Vagina (tissue), 2 donors: ENCODE measurements around the gene TJP1. TPM values are rescaled to one million over a fixed set of nuclear protein-coding genes. Genes with fewer than 3 reads are reported as not detected.

Experiments
- DNase-seq, 2 donors: peaks; one replicate each; pipeline ENCODE4 v3.0.0-alpha.2; 2017; ENCODE audit errors: extremely low spot score in 2 of 2
- H3K27ac ChIP-seq: fragments of 200-600 bp; sonication (generic); one replicate; pipeline ENCODE4 v1.5.1; 2019
- H3K27me3 ChIP-seq: fragments of 200-600 bp; sonication (generic); one replicate; pipeline ENCODE4 v1.5.1; 2019
- H3K36me3 ChIP-seq, 2 donors: fragments of 200-600 bp; sonication (generic); one replicate each; pipeline ENCODE4 v1.5.1; 2017 to 2019
- H3K4me1 ChIP-seq: fragments of 200-600 bp; sonication (generic); one replicate; pipeline ENCODE4 v1.5.1; 2019
- H3K4me3 ChIP-seq, 2 donors: fragments of 200-600 bp; sonication (generic); 1 replicate in 1 of 2; 2 replicates in 1 of 2; pipeline ENCODE4 v1.5.1; 2016 to 2019
- H3K9me3 ChIP-seq: fragments of 200-600 bp; sonication (generic); one replicate; pipeline ENCODE4 v1.5.1; 2019
- CTCF ChIP-seq, 3 experiments: fragments of 450-650 bp in 2 of 3; fragments of 200-600 bp in 1 of 3; sonication (generic) in 1 of 3; IDR thresholded peaks; one replicate each; pipeline ENCODE4 v1.5.1; 2017 to 2019; ENCODE audit warnings: antibody characterized with exemption in 3 of 3, mild to moderate bottlenecking in 2 of 3, moderate library complexity in 2 of 3
- POLR2A ChIP-seq, 2 donors: fragments of 450-650 bp; IDR thresholded peaks; one replicate each; pipeline ENCODE4 v1.6.1; 2017; ENCODE audit warnings: antibody characterized with exemption in 2 of 2, mild to moderate bottlenecking in 2 of 2, moderate library complexity in 2 of 2
- POLR2AphosphoS5 ChIP-seq, 2 donors: sonication (generic); formaldehyde crosslinking; IDR thresholded peaks; one replicate each; pipeline ENCODE4 v1.9.0; 2017; ENCODE audit warnings: antibody characterized with exemption in 2 of 2, mild to moderate bottlenecking in 2 of 2, low read depth in 1 of 2; ENCODE audit not compliant: insufficient read depth in 1 of 2
- intact Hi-C: fragments of 100-400 bp; cut with DNase I; formaldehyde crosslinking; loops from one replicate; pipeline ENCODE4 v1.15.1; 2023
- total RNA-seq: library from RNA; depleted of rRNA; stranded (reverse); fragments of >200 nt; gene quantifications from one replicate; pipeline ENCODE4 v1.2.3, GENCODE V29; 2016

TJP1 gene
- total RNA-seq, 1 donor from 2014 or later, result 110 TPM

- H3K27ac ChIP-seq, result no peak overlapping the region
These were observed 37.0 kb upstream of the TJP1 start for GRCh38 chr15:29859293-29859692.

GRCh38 chr15:29857221-29857789 is 35.0 kb upstream of the TJP1 start:
- Histone ChIP-seq H3K36me3 (no peaks in the 10 kb centered on the region), H3K4me1 (no peaks in the 10 kb centered on the region), H3K4me3 (no peak overlapping the region), H3K9me3 (no peaks in the 10 kb centered on the region), H3K27ac (no peak overlapping the region), H3K27me3 (no peaks in the 10 kb centered on the region)
- TF ChIP-seq POLR2A (IDR thresholded peaks at IDR 0.05) (no peak), CTCF (IDR thresholded peaks at IDR 0.05) (no peak), POLR2AphosphoS5 (IDR thresholded peaks at IDR 0.05; ENCODE audit: insufficient read depth in 1 of 2, low read depth in 1 of 2) (no peak)
- intact Hi-C loops, result no loop called here
- no peak for DNase-seq

More at GRCh38 chr15:29859293-29859692, 37.0 kb upstream of the TJP1 start:
- intact Hi-C loops, result no loop called here
- no peak for DNase-seq
- no peak for TF ChIP-seq POLR2AphosphoS5 (IDR thresholded peaks at IDR 0.05; ENCODE audit: insufficient read depth in 1 of 2, low read depth in 1 of 2)
- no peak for TF ChIP-seq POLR2A (IDR thresholded peaks at IDR 0.05)
- no peak for TF ChIP-seq CTCF (IDR thresholded peaks at IDR 0.05)
- H3K27me3 ChIP-seq, result no peaks in the 10 kb centered on the region
- H3K9me3 ChIP-seq, result no peaks in the 10 kb centered on the region
- H3K4me3 ChIP-seq, result no peak overlapping the region
- H3K4me1 ChIP-seq, result no peaks in the 10 kb centered on the region
- no peaks in the 10 kb centered on the region for H3K36me3 ChIP-seq

GRCh38 chr15:29854413-29854812 is 32.1 kb upstream of the TJP1 start:
- intact Hi-C loops, result no loop called here
- Histone ChIP-seq H3K27me3 (no peaks in the 10 kb centered on the region), H3K4me3 (no peak overlapping the region), H3K9me3 (no peaks in the 10 kb centered on the region), H3K27ac (no peak overlapping the region), H3K4me1 (no peaks in the 10 kb centered on the region), H3K36me3 (no peaks in the 10 kb centered on the region)
- no peak for DNase-seq
- no peak for TF ChIP-seq POLR2A (IDR thresholded peaks at IDR 0.05)
- no peak for TF ChIP-seq CTCF (IDR thresholded peaks at IDR 0.05)
- no peak for TF ChIP-seq POLR2AphosphoS5 (IDR thresholded peaks at IDR 0.05; ENCODE audit: insufficient read depth in 1 of 2, low read depth in 1 of 2)

- no peak for TF ChIP-seq CTCF (IDR thresholded peaks at IDR 0.05)
- TF ChIP-seq POLR2AphosphoS5 (IDR thresholded peaks at IDR 0.05; ENCODE audit: insufficient read depth in 1 of 2, low read depth in 1 of 2), result no peak
- TF ChIP-seq POLR2A (IDR thresholded peaks at IDR 0.05), result no peak
- Histone ChIP-seq H3K9me3 (no peaks in the 10 kb centered on the region), H3K4me3 (no peak overlapping the region), H3K4me1 (no peaks in the 10 kb centered on the region), H3K27me3 (no peaks in the 10 kb centered on the region), H3K27ac (no peak overlapping the region), H3K36me3 (no peaks in the 10 kb centered on the region)
- intact Hi-C loops, result no loop called here
- no peak for DNase-seq
These were observed 31.1 kb upstream of the TJP1 start for GRCh38 chr15:29853211-29853987.

GRCh38 chr15:29852201-29852600 is 29.9 kb upstream of the TJP1 start:
- DNase-seq, result no peak
- no peaks in the 10 kb centered on the region for H3K9me3 ChIP-seq
- intact Hi-C loops, result no loop called here
- no peak for TF ChIP-seq POLR2AphosphoS5 (IDR thresholded peaks at IDR 0.05; ENCODE audit: insufficient read depth in 1 of 2, low read depth in 1 of 2)
- TF ChIP-seq POLR2A (IDR thresholded peaks at IDR 0.05), result no peak
- TF ChIP-seq CTCF (IDR thresholded peaks at IDR 0.05), result no peak
- H3K4me1 ChIP-seq, result no peaks in the 10 kb centered on the region
- no peaks in the 10 kb centered on the region for H3K27me3 ChIP-seq
- no peak overlapping the region for H3K27ac ChIP-seq
- H3K4me3 ChIP-seq, result no peak overlapping the region
- H3K36me3 ChIP-seq, result no peaks in the 10 kb centered on the region
